Activated naive CD8-positive, alpha-beta T cell treated with anti-CD3 and anti-CD28 coated beads, Interleukin-2, amount 50 U/mL, for 16 hours (primary cell): ENCODE data around the gene IMMP2L.
"Not testable (repeated sequence)": the region's sequence is repeated elsewhere in the genome, so short reads cannot be mapped to it uniquely, and the experiment has no call there.

ENCODE experiments used
- DNase-seq: peaks from one replicate; pipeline ENCODE4 v3.0.0-alpha.2; 2020; ENCODE audit warnings: low read depth, low spot score

The IMMP2L gene

GRCh38 chr7:111460695-111461094 lies 101.6 kb downstream of the IMMP2L start:
- no peak for DNase-seq

GRCh38 chr7:111459757-111460280 lies 102.5 kb downstream of the IMMP2L start:
- no peak for DNase-seq

GRCh38 chr7:111459065-111459756 lies 103.1 kb downstream of the IMMP2L start:
- no peak for DNase-seq

GRCh38 chr7:111450705-111451104 lies 111.6 kb downstream of the IMMP2L start:
- DNase-seq = not testable (repeated sequence)

- not testable (repeated sequence) for DNase-seq
Measured at GRCh38 chr7:111447502-111447901, 114.8 kb downstream of the IMMP2L start.

GRCh38 chr7:111439977-111440376 lies 122.3 kb downstream of the IMMP2L start:
- no peak for DNase-seq

GRCh38 chr7:111438369-111439289 lies 123.7 kb downstream of the IMMP2L start:
- DNase-seq = no peak

GRCh38 chr7:111437736-111438135 lies 124.6 kb downstream of the IMMP2L start:
- DNase-seq = no peak

GRCh38 chr7:111436608-111437007 lies 125.7 kb downstream of the IMMP2L start:
- DNase-seq = no peak

GRCh38 chr7:111433426-111433825 lies 128.9 kb downstream of the IMMP2L start:
- no peak for DNase-seq

GRCh38 chr7:111429781-111430180 lies 132.5 kb downstream of the IMMP2L start:
- DNase-seq = no peak

- no peak for DNase-seq
Measured at GRCh38 chr7:111424768-111425167, 137.5 kb downstream of the IMMP2L start.

- DNase-seq = no peak
Measured at GRCh38 chr7:111414374-111414773, 147.9 kb downstream of the IMMP2L start.

GRCh38 chr7:111413739-111414138 lies 148.6 kb downstream of the IMMP2L start:
- no peak for DNase-seq

- no peak for DNase-seq
Measured at GRCh38 chr7:111410899-111411298, 151.4 kb downstream of the IMMP2L start.

GRCh38 chr7:111409714-111410422 lies 152.4 kb downstream of the IMMP2L start:
- no peak for DNase-seq

GRCh38 chr7:111408724-111409123 lies 153.6 kb downstream of the IMMP2L start:
- DNase-seq = no peak

GRCh38 chr7:111407258-111407657 lies 155.0 kb downstream of the IMMP2L start:
- no peak for DNase-seq

GRCh38 chr7:111405621-111406020 lies 156.7 kb downstream of the IMMP2L start:
- DNase-seq = no peak

GRCh38 chr7:111401516-111401915 lies 160.8 kb downstream of the IMMP2L start:
- no peak for DNase-seq

- no peak for DNase-seq
Measured at GRCh38 chr7:111400088-111400487, 162.2 kb downstream of the IMMP2L start.

GRCh38 chr7:111394891-111395290 lies 167.4 kb downstream of the IMMP2L start:
- no peak for DNase-seq
